ENCODE results near the gene TCF7L2. TPM values are rescaled to one million over a fixed set of nuclear protein-coding genes. Genes with fewer than 3 reads are reported as not detected.

Gene TCF7L2
- total RNA-seq, 1 experiment from 2014 or later: 22.1 TPM

DNA sequence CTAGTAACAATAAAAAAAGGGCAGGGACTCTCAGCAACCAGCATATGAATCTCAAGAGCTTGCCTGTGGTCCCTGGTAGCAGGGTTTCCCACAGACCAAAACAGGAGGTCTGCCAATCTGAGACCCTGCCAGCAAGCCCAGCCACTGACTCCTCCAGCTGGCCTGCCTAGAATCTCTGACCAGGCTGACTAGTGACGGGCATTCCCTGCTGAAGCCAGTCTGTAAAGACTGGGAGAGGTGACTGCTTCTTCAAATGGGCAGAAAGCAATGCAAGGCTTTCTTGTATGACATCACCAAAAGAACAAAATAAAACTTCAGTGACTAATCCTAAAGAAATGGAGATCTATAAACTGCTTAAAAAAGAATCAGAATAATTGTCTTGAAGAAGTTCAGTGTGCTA is 249.4 kb downstream of the TCF7L2 start:
- H3K4me1 ChIP-seq: no peaks in the 10 kb centered on the region
- H3K27me3 ChIP-seq: no peaks in the 10 kb centered on the region
- peaks cover 2% of the 10 kb centered on the region; the same call in 1 of the 2 replicates for H3K9me3 ChIP-seq (replicated peaks)
- no peak overlapping the region for H3K4me3 ChIP-seq
- H3K36me3 ChIP-seq: no peaks in the 10 kb centered on the region
- DNase-seq: no peak
- no peak overlapping the region for H3K27ac ChIP-seq

DNA sequence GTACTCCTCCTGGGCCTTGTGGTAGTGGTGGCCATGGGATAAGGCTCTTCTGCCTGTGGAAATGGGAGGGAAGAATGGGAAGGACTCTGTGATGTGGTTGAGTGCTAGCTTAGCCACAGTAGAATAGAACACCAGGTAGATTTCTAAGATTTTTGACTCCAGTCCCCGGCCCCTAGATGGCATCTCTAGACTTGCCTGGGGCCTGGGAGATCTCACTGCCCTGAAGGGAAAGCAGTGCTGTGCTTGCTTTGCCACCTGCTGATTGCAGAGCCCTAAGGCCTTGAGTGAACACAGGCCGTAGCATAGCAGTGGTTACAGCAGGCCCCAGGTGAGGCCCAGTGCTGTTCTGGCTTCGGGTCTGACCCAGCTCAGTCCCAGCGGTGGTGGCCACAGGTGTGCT is 252.0 kb downstream of the TCF7L2 start:
- Histone ChIP-seq H3K4me1 (no peaks in the 10 kb centered on the region), H3K9me3 (replicated peaks) (peaks cover 6% of the 10 kb centered on the region), H3K4me3 (no peak overlapping the region), H3K27ac (no peak overlapping the region), H3K27me3 (no peaks in the 10 kb centered on the region), H3K36me3 (no peaks in the 10 kb centered on the region)
- DNase-seq: no peak

DNA sequence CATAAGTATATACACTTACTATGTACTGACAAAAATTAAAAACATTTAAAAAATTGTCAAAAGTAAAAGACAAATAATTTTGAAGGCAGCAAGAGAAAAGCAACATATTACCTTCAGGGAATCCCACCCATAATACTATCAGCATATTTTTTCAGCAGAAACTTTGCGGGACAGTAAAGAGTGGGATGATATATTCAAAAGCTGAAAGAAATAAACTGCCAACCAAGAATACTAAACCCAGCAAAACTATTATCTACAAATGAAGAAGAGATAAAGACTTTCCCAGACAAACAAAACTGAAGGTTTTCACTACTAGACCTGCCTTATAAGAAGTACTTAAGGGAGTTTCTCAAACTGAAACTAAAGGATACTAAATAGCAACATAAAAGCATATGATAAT is 257.9 kb downstream of the TCF7L2 start:
- Histone ChIP-seq H3K36me3 (no peaks in the 10 kb centered on the region), H3K27me3 (no peaks in the 10 kb centered on the region), H3K9me3 (replicated peaks) (peaks cover 3% of the 10 kb centered on the region), H3K4me3 (no peak overlapping the region), H3K27ac (no peak overlapping the region), H3K4me1 (no peaks in the 10 kb centered on the region)
- DNase-seq: no peak

DNA sequence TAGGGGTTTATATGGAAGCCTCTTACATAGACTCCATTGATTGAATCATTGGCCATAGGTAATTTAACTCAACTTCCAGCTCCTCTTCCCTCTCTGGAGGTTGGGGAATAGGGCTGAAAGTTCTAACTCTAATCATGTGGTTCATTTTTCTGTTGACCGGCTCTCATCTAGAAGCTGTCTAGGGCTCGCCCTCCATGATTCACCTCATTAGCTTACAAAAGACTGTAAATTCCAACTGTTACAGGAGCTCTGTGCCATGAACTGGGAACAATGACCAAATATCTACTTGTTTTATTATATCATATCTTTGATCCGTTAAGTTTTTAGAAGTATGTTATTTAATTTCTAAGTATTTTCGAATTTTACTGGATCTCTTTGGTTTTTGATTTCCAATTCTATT is 263.0 kb downstream of the TCF7L2 start:
- Histone ChIP-seq H3K27ac (no peak overlapping the region), H3K27me3 (no peaks in the 10 kb centered on the region), H3K9me3 (replicated peaks) (no peaks in the 10 kb centered on the region; the same call in 1 of the 2 replicates), H3K4me3 (no peak overlapping the region), H3K4me1 (peaks cover 4% of the 10 kb centered on the region; the same call in 1 of the 2 replicates), H3K36me3 (no peaks in the 10 kb centered on the region)
- DNase-seq: no peak

DNA sequence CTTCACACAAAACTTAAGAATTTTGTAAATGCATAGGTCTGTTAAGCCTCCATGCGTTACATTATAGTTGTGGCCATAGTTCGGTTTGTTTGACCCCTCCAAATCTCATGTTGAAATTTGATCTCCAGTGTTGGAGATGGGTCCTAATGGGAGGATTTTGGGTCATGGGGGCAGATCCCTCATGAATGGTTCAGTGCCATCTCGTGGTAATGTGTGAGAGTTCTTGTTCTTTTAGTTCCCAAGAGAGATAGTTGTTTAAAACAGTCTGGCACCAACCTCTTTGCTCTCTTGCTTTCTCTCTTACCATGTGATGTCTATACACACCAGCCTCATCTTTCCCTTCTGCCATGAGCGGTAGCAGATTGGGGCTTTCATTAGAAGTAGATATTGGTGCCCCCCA is 264.3 kb downstream of the TCF7L2 start:
- peak in 1 of 2 experiments; percentile 40 for DNase-seq
- no peak overlapping the region for H3K27ac ChIP-seq
- H3K9me3 ChIP-seq (replicated peaks): no peaks in the 10 kb centered on the region; the same call in 1 of the 2 replicates
- peaks cover 4% of the 10 kb centered on the region for H3K4me1 ChIP-seq
- H3K27me3 ChIP-seq: no peaks in the 10 kb centered on the region
- no peaks in the 10 kb centered on the region for H3K36me3 ChIP-seq
- no peak overlapping the region for H3K4me3 ChIP-seq

DNA sequence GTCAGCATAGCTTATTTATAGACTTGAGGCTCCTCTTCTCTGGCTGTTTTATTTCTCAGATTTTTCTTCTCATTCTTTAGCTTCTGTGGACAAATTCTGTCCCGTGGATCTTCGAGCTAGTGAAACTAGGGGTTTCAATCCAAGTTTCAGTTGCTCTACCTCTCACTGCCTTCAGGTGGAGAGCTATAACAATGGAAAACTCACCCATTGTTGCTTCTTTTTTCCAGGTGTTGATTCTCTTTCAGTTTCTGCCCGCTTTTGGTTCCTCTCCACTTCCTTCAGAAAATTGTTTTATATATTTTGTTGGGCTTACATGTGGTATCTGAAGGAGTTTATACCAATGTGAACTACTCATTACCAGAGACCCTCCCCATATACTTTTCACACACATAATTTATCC is 266.1 kb downstream of the TCF7L2 start:
- Histone ChIP-seq H3K27me3 (no peaks in the 10 kb centered on the region), H3K4me1 (peaks cover 4% of the 10 kb centered on the region), H3K36me3 (no peaks in the 10 kb centered on the region), H3K9me3 (replicated peaks) (no peaks in the 10 kb centered on the region; the same call in 1 of the 2 replicates), H3K27ac (no peak overlapping the region), H3K4me3 (no peak overlapping the region)
- no peak for DNase-seq

Data from SJCRH30 (cell line).